ENCODE measurements around the gene RASA3. TPM values are rescaled to one million over a fixed set of nuclear protein-coding genes. Genes with fewer than 3 reads are reported as not detected.
"Not testable (repeated sequence)": the region's sequence is repeated elsewhere in the genome, so short reads cannot be mapped to it uniquely, and the experiment has no call there.

RASA3 gene
- total and polyA plus RNA-seq, 12 donors, result 6.8 to 16.9 (median 10.3) TPM

- DNase-seq (no peak), ATAC-seq (no peak)
- no peak overlapping the region for H3K4me3 ChIP-seq
- H3K36me3 ChIP-seq, result peaks cover 0 to 37% (median 0%) of the 10 kb centered on the region in 9 donors
- H3K27me3 ChIP-seq, result no peaks in the 10 kb centered on the region
- no peaks in the 10 kb centered on the region for H3K9me3 ChIP-seq
- 96% methylated on average over 35 of the region's 35 CpGs for WGBS, 2 donors
- H3K27ac ChIP-seq, result no peak overlapping the region
- intact Hi-C loops (cut with DNase I), result loop anchor here in 1 of 10 donors (5.0 kb wide), 1 partner anchor 1524 kb away; no protein-coding TSS in a partner anchor
- no peak for TF ChIP-seq CTCF (IDR thresholded peaks at IDR 0.05)
- H3K4me1 ChIP-seq, result peaks cover 0 to 19% (median 3%) of the 10 kb centered on the region in 9 donors
Observed at GRCh38 chr13:114076329-114077090, 55.9 kb downstream of the RASA3 start.

- intact Hi-C loops (cut with DNase I), result loop anchor here in 1 of 10 donors (5.0 kb wide), 1 partner anchor 1524 kb away; no protein-coding TSS in a partner anchor
- peaks cover 0 to 19% (median 3%) of the 10 kb centered on the region in 9 donors for H3K4me1 ChIP-seq
- DNase-seq, H3K27me3 ChIP-seq, ATAC-seq, H3K27ac ChIP-seq, H3K4me3 ChIP-seq, H3K9me3 ChIP-seq: not testable (repeated sequence)
- H3K36me3 ChIP-seq, result peaks cover 0 to 43% (median 0%) of the 10 kb centered on the region in 9 donors
- WGBS, 2 donors, result 97 to 98% methylated on average over 37 to 45 of the region's 45 CpGs
Observed at GRCh38 chr13:114075811-114076210, 56.6 kb downstream of the RASA3 start.

GRCh38 chr13:114074671-114075315, 57.6 kb downstream of the RASA3 start:
- Histone ChIP-seq H3K36me3 (peaks cover 0 to 43% (median 0%) of the 10 kb centered on the region in 9 donors), H3K9me3 (no peaks in the 10 kb centered on the region), H3K27ac (no peak overlapping the region), H3K27me3 (no peaks in the 10 kb centered on the region), H3K4me1 (peaks cover 0 to 19% (median 3%) of the 10 kb centered on the region in 9 donors), H3K4me3 (no peak overlapping the region)
- ATAC-seq, result no peak
- no peak for TF ChIP-seq CTCF (IDR thresholded peaks at IDR 0.05)
- no peak for DNase-seq
- WGBS, 2 donors, result 90 to 91% methylated on average over 29 of the region's 29 CpGs
- intact Hi-C loops (cut with DNase I), result loop anchor here in 1 of 10 donors (5.0 kb wide), 1 partner anchor 1522 kb away; no protein-coding TSS in a partner anchor

- Histone ChIP-seq H3K4me3 (no peak overlapping the region), H3K9me3 (no peaks in the 10 kb centered on the region), H3K27me3 (no peaks in the 10 kb centered on the region), H3K4me1 (peaks cover 0 to 15% (median 3%) of the 10 kb centered on the region in 9 donors), H3K36me3 (peaks cover 0 to 43% (median 0%) of the 10 kb centered on the region in 9 donors), H3K27ac (no peak overlapping the region)
- intact Hi-C loops (cut with DNase I), result no loop called here
- 88 to 91% methylated on average over 22 of the region's 22 CpGs for WGBS, 2 donors
- DNase-seq, result no peak
- no peak for TF ChIP-seq CTCF (IDR thresholded peaks at IDR 0.05)
- ATAC-seq, result no peak
Observed at GRCh38 chr13:114073881-114074612, 58.4 kb downstream of the RASA3 start.

All from heart right ventricle (tissue), 16 donors.